ENCODE results near the gene ZBTB32.

The ZBTB32 gene

GRCh38 chr19:35757749-35758608 lies 53.6 kb downstream of the ZBTB32 start, which contains the start of gene PROSER3:
Gene PROSER3, plus strand, starts transcription at chr19:35758176. Its CDS starts 40 bp downstream, at chr19:35758216.
- no peak for TF ChIP-seq CTCF (IDR thresholded peaks at IDR 0.05; ENCODE audit: low read depth, low read length, missing control alignments)
- H3K4me3 ChIP-seq (ENCODE audit: low read depth, low read length): peak within 1 kb of the TSS; percentile 94
- DNase-seq (ENCODE audit: low read depth): peak; percentile 100

GRCh38 chr19:35759697-35760096 lies 55.3 kb downstream of the ZBTB32 start:
- no peak overlapping the region for H3K4me3 ChIP-seq (ENCODE audit: low read depth, low read length)
- DNase-seq (ENCODE audit: low read depth): no peak
- TF ChIP-seq CTCF (IDR thresholded peaks at IDR 0.05; ENCODE audit: low read depth, low read length, missing control alignments): no peak

- DNase-seq (ENCODE audit: low read depth): no peak
- no peak overlapping the region for H3K4me3 ChIP-seq (ENCODE audit: low read depth, low read length)
- TF ChIP-seq CTCF (IDR thresholded peaks at IDR 0.05; ENCODE audit: low read depth, low read length, missing control alignments): no peak
Measured at GRCh38 chr19:35760711-35761349, 56.5 kb downstream of the ZBTB32 start.

GRCh38 chr19:35764432-35765315 lies 60.3 kb downstream of the ZBTB32 start:
- no peak overlapping the region for H3K4me3 ChIP-seq (ENCODE audit: low read depth, low read length)
- no peak for DNase-seq (ENCODE audit: low read depth)
- no peak for TF ChIP-seq CTCF (IDR thresholded peaks at IDR 0.05; ENCODE audit: low read depth, low read length, missing control alignments)

Data from GM12864 (cell line).